Measurements from ENCODE around the gene RFWD3. TPM values are rescaled to one million over a fixed set of nuclear protein-coding genes. Genes with fewer than 3 reads are reported as not detected.

The RFWD3 gene
- total and polyA plus RNA-seq, 12 donors = 1.8 to 10.2 (median 5.6) TPM

DNA sequence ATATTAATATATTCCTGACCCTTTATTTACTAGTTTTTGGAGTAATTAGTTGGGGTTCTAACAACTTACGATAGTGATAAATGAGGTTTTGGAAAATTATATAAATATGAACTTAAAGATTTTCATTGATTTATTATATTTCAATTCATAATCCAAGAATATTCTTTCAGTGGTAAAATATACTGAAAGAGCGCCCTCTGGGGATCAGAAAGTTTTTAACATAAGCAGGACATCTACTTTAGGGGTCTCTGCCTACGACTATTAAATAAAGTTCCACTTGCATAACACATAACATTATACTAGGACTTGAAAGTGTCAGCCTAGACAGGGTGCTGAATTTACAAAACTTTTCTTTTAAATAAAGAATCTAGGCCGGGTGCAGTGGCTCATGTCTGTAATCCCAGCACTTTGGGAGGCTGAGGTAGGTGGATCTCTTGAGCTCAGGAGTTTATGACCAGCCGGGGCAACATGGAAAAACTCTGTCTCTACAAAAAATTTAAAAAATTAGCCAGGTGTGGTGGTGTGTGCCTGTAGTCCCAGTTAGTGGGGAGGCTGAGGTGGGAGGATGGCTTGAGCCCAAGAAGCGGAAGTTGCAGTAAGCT is 15.6 kb downstream of the RFWD3 start:
- WGBS, 2 donors = 84 to 86% methylated on average over 6 of the region's 6 CpGs
- intact Hi-C loops (cut with DNase I) = no loop called here
- Histone ChIP-seq H3K4me3 (no peak overlapping the region), H3K27me3 (no peaks in the 10 kb centered on the region), H3K4me1 (peaks cover 0 to 13% (median 7%) of the 10 kb centered on the region in 9 donors), H3K27ac (no peak overlapping the region), H3K9me3 (no peaks in the 10 kb centered on the region), H3K36me3 (peaks cover 0 to 95% (median 19%) of the 10 kb centered on the region in 9 donors)
- ATAC-seq (no peak), DNase-seq (no peak)
- TF ChIP-seq, protein P1, sequence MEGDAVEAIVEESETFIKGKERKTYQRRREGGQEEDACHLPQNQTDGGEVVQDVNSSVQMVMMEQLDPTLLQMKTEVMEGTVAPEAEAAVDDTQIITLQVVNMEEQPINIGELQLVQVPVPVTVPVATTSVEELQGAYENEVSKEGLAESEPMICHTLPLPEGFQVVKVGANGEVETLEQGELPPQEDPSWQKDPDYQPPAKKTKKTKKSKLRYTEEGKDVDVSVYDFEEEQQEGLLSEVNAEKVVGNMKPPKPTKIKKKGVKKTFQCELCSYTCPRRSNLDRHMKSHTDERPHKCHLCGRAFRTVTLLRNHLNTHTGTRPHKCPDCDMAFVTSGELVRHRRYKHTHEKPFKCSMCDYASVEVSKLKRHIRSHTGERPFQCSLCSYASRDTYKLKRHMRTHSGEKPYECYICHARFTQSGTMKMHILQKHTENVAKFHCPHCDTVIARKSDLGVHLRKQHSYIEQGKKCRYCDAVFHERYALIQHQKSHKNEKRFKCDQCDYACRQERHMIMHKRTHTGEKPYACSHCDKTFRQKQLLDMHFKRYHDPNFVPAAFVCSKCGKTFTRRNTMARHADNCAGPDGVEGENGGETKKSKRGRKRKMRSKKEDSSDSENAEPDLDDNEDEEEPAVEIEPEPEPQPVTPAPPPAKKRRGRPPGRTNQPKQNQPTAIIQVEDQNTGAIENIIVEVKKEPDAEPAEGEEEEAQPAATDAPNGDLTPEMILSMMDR (IDR thresholded peaks at IDR 0.05) = peak in 8 of 9 donors; percentile 11 to 61 (median 50)

DNA sequence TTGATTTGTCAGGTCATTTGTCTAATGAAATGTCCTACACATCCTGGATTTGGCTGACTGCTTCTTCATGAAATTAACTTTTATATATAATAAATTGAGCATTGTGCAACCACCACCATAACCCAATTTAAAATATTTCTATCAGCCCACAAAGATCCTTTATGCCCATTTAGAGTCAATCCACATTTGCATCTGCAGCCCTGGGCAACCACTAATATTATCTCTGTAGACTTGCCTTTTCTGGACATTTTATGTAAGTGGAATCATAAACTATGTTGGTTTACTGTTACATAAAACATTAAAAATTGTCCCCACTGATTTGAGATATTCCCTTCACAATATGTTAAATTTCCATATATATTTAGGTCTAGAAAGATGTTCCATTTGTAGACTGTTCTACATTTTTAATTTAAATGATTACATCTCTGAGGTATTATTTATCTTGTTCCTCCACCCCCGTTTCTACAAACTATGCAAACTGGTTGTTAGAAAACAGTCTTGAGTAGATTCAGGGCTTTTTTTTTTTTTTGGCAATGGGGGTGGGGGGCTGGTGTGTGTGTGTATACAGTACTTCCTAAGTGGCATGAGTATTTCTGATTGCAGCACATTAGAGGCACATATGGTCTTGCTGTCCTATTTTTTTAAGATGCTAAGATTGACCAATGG is 16.7 kb downstream of the RFWD3 start:
- H3K4me1 ChIP-seq = peaks cover 0 to 13% (median 7%) of the 10 kb centered on the region in 9 donors
- peaks cover 0 to 96% (median 19%) of the 10 kb centered on the region in 9 donors for H3K36me3 ChIP-seq
- DNase-seq (no peak), ATAC-seq (no peak)
- no peak overlapping the region for H3K4me3 ChIP-seq
- WGBS, 2 donors = 79 to 82% methylated on average over 1 of the region's 1 CpG
- TF ChIP-seq, protein P1 (IDR thresholded peaks at IDR 0.05) = no peak
- H3K27ac ChIP-seq = no peak overlapping the region
- no peaks in the 10 kb centered on the region for H3K9me3 ChIP-seq
- no peaks in the 10 kb centered on the region for H3K27me3 ChIP-seq
- intact Hi-C loops (cut with DNase I) = no loop called here

DNA sequence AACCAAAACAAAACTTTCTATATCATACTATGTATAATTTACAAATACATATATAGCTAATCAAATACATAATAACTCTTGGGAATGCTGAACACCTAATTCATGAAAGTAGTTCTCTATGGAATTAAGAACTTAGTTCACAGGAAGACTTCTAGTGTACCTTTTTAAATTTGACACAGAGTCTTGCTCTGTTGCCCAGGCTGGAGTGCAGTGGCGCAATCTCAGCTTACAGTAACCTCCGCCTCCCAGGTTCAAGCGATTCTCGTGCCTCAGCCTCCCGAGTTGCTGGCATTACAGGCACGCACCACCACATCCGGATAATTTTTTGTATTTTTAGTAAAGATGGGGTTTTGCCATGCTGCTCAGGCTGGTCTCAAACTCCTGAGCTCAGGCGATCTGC is 24.7 kb downstream of the RFWD3 start:
- Histone ChIP-seq H3K9me3 (no peaks in the 10 kb centered on the region), H3K27me3 (no peaks in the 10 kb centered on the region), H3K36me3 (peaks cover 0 to 100% (median 25%) of the 10 kb centered on the region in 9 donors), H3K27ac (no peak overlapping the region), H3K4me1 (no peaks in the 10 kb centered on the region), H3K4me3 (no peak overlapping the region)
- 97 to 100% methylated on average over 8 of the region's 8 CpGs for WGBS, 2 donors
- ATAC-seq (no peak), DNase-seq (no peak)
- intact Hi-C loops (cut with DNase I) = no loop called here
- TF ChIP-seq, protein P1 (IDR thresholded peaks at IDR 0.05) = no peak

DNA sequence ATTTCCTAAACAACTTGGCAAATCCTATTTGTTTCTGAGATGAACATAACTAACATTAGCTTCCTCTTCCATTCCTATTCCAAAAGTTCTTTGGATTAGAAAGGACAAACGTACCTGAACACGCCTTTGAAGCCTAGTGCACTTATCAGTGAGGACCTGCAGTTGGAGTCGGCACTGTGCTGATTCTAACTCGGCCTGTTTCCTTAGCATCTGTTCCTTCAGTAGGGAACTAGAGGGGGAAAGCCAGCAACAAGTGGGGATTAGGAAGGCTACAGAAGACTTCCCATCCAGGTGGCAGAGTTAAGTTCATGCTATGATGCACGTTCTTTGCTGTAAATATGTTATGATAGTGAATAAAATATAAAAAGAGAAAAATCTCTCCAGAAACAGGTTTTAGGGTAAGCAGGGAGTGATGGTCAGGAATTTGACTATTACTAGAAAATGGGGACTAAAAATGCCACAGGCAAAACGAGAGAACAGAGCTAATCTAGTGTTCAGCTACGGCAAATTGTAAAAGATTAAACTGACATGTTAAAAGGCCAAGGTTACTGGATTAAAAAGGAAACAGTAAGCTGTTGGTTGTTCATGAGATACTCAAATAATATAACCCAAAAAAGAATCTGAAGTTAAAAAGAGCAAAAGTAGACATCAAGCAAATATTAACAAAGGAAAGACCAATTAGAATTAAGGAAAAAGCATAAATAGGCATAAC is 28.8 kb downstream of the RFWD3 start:
- H3K27me3 ChIP-seq = no peaks in the 10 kb centered on the region
- peaks cover 0 to 100% (median 21%) of the 10 kb centered on the region in 9 donors for H3K36me3 ChIP-seq
- ATAC-seq (no peak), DNase-seq (no peak)
- no peaks in the 10 kb centered on the region for H3K4me1 ChIP-seq
- H3K9me3 ChIP-seq = no peaks in the 10 kb centered on the region
- intact Hi-C loops (cut with DNase I) = no loop called here
- no peak overlapping the region for H3K27ac ChIP-seq
- no peak overlapping the region for H3K4me3 ChIP-seq
- TF ChIP-seq, protein P1 (IDR thresholded peaks at IDR 0.05) = no peak
- 83 to 90% methylated on average over 7 of the region's 7 CpGs for WGBS, 2 donors

Measured in heart right ventricle (tissue), 16 donors.